ENCODE measurements around the gene KANSL1L.

GRCh38 chr2:210190345-210190744, 19.1 kb upstream of the KANSL1L start:
- TF ChIP-seq CTCF (optimal IDR thresholded peaks at IDR 0.05 in 1 of 3, IDR thresholded peaks at IDR 0.05 in 1 of 3, conservative IDR thresholded peaks at IDR 0.05 in 1 of 3; ENCODE audit: extremely low read depth in 1 of 3, insufficient read depth in 2 of 3, low read length in 3 of 3) (no peak), EZH2 (IDR thresholded peaks at IDR 0.05; ENCODE audit: low read length) (no peak)

All from keratinocyte (primary cell).